Measurements from ENCODE around the gene GRAP2. TPM values are rescaled to one million over a fixed set of nuclear protein-coding genes. Genes with fewer than 3 reads are reported as not detected.

GRAP2 gene
- total and polyA plus RNA-seq, 11 donors, result 0.24 to 5.0 (median 0.85) TPM; not detected in 1

- 86 to 93% (median 92%) methylated on average over 6 of the region's 6 CpGs for WGBS, 4 donors
- H3K4me1 ChIP-seq, result no peaks in the 10 kb centered on the region
- H3K36me3 ChIP-seq, result no peaks in the 10 kb centered on the region
- intact Hi-C loops (cut with DNase I), result loop anchor here in 1 of 10 donors (10.0 kb wide), 1 partner anchor 63 kb away; no protein-coding TSS in a partner anchor
- H3K27ac ChIP-seq, result no peak overlapping the region
- no peaks in the 10 kb centered on the region for H3K9me3 ChIP-seq
- TF ChIP-seq POLR2A (IDR thresholded peaks at IDR 0.05) (no peak), CTCF (IDR thresholded peaks at IDR 0.05) (no peak)
- peaks cover 0 to 20% (median 0%) of the 10 kb centered on the region in 9 donors for H3K27me3 ChIP-seq
- DNase-seq (no peak), ATAC-seq (no peak)
- no peak overlapping the region for H3K4me3 ChIP-seq
Observed at GRCh38 chr22:40018051-40018450, 117.2 kb downstream of the GRAP2 start.

- peaks cover 0 to 26% (median 0%) of the 10 kb centered on the region in 9 donors for H3K27me3 ChIP-seq
- TF ChIP-seq POLR2A (IDR thresholded peaks at IDR 0.05) (no peak), CTCF (IDR thresholded peaks at IDR 0.05) (no peak)
- WGBS, 4 donors, result 79 to 89% (median 85%) methylated on average over 6 to 9 of the region's 9 CpGs
- intact Hi-C loops (cut with DNase I), result loop anchor here in 1 of 10 donors (10.0 kb wide), 1 partner anchor 64 kb away; no protein-coding TSS in a partner anchor
- no peaks in the 10 kb centered on the region for H3K36me3 ChIP-seq
- no peaks in the 10 kb centered on the region for H3K4me1 ChIP-seq
- H3K27ac ChIP-seq, result no peak overlapping the region
- DNase-seq, result no peak
- no peak overlapping the region for H3K4me3 ChIP-seq
- H3K9me3 ChIP-seq, result no peaks in the 10 kb centered on the region
- no peak for ATAC-seq
Observed at GRCh38 chr22:40019100-40019499, 118.2 kb downstream of the GRAP2 start.

- ATAC-seq (no peak), DNase-seq (no peak)
- peaks cover 0 to 29% (median 0%) of the 10 kb centered on the region in 9 donors for H3K27me3 ChIP-seq
- H3K27ac ChIP-seq, result no peak overlapping the region
- no peaks in the 10 kb centered on the region for H3K36me3 ChIP-seq
- intact Hi-C loops (cut with DNase I), result loop anchor here in 6 of 10 donors (2.0 to 10.0 kb wide), 7 partner anchors 86 to 484 kb away; no protein-coding TSS in a partner anchor
- TF ChIP-seq CTCF (IDR thresholded peaks at IDR 0.05) (no peak), POLR2A (IDR thresholded peaks at IDR 0.05) (no peak)
- 82 to 91% (median 86%) methylated on average over 7 of the region's 7 CpGs for WGBS, 4 donors
- H3K4me1 ChIP-seq, result peaks cover 0 to 9% (median 0%) of the 10 kb centered on the region in 12 donors
- no peaks in the 10 kb centered on the region for H3K9me3 ChIP-seq
- no peak overlapping the region for H3K4me3 ChIP-seq
Observed at GRCh38 chr22:40020956-40021355, 120.1 kb downstream of the GRAP2 start.

GRCh38 chr22:40021401-40022000 lies 120.6 kb downstream of the GRAP2 start:
- Histone ChIP-seq H3K36me3 (no peaks in the 10 kb centered on the region), H3K4me1 (peaks cover 0 to 9% (median 0%) of the 10 kb centered on the region in 12 donors), H3K27ac (no peak overlapping the region), H3K9me3 (no peaks in the 10 kb centered on the region), H3K4me3 (no peak overlapping the region), H3K27me3 (peaks cover 0 to 29% (median 0%) of the 10 kb centered on the region in 9 donors)
- intact Hi-C loops (cut with DNase I), result loop anchor here in 6 of 10 donors (2.0 to 10.0 kb wide), 7 partner anchors 87 to 485 kb away; no protein-coding TSS in a partner anchor
- ATAC-seq, result no peak
- TF ChIP-seq POLR2A (IDR thresholded peaks at IDR 0.05) (no peak), CTCF (IDR thresholded peaks at IDR 0.05) (no peak)
- WGBS, 4 donors, result 80 to 89% (median 86%) methylated on average over 10 to 34 of the region's 34 CpGs
- DNase-seq, result no peak
